Calu3 (cell line): ENCODE data around the gene RIT1. TPM values are rescaled to one million over a fixed set of nuclear protein-coding genes. Genes with fewer than 3 reads are reported as not detected.

Experiments
- BruUV-seq: library from RNA; stranded (reverse); fragments of 400-500 nt; replicated peaks from 2 replicates; lab custom pipeline; 2021; lab: Mats Ljungman, UMichigan
- CTCF ChIA-PET: fragments of 300-600 bp; sonication (Branson Sonifier 250); formaldehyde crosslinking; loops from one replicate; lab custom pipeline; 2022; ENCODE audit warnings: antibody characterized with exemption; lab: Charles Lee
- DNase-seq: peaks from one replicate; pipeline ENCODE4 v3.0.0; 2022
- H3K27ac Mint-ChIP-seq: one replicate; pipeline ENCODE4 v1.8.0; 2022; ENCODE audit warnings: mixed read lengths; ENCODE audit not compliant: unreplicated experiment
- H3K27me3 Mint-ChIP-seq: one replicate; pipeline ENCODE4 v1.8.0; 2022; ENCODE audit warnings: mixed read lengths; ENCODE audit not compliant: unreplicated experiment
- H3K36me3 Mint-ChIP-seq: one replicate; pipeline ENCODE4 v1.8.0; 2022; ENCODE audit warnings: mild to moderate bottlenecking, moderate library complexity, mixed read lengths; ENCODE audit not compliant: insufficient read depth, unreplicated experiment
- H3K4me1 Mint-ChIP-seq: one replicate; pipeline ENCODE4 v1.8.0; 2022; ENCODE audit warnings: mild to moderate bottlenecking, low read depth, mixed read lengths; ENCODE audit not compliant: unreplicated experiment
- H3K4me3 Mint-ChIP-seq: one replicate; pipeline ENCODE4 v1.8.0; 2022; ENCODE audit warnings: mild to moderate bottlenecking, low read depth, moderate library complexity, mixed read lengths; ENCODE audit not compliant: unreplicated experiment
- H3K9me3 Mint-ChIP-seq: one replicate; pipeline ENCODE4 v1.8.0; 2022; ENCODE audit warnings: low read depth, mixed read lengths; ENCODE audit not compliant: unreplicated experiment
- CTCF ChIP-seq: fragments of 200-600 bp; IDR thresholded peaks from one replicate; pipeline ENCODE4 v1.8.0; 2022; ENCODE audit warnings: antibody characterized with exemption; ENCODE audit not compliant: unreplicated experiment
- intact Hi-C: fragments of 100-400 bp; cut with micrococcal nuclease; formaldehyde crosslinking; loops from one replicate; pipeline ENCODE4 v1.10.0; 2022; ENCODE audit not compliant: unreplicated experiment
- total RNA-seq: library from RNA; stranded (reverse); gene quantifications from 2 replicates; pipeline ENCODE4 v1.2.3, GENCODE V29; 2022

RIT1 gene
- total RNA-seq, 1 experiment from 2014 or later = 34.4 TPM

- no peaks in the 10 kb centered on the region for H3K4me1 Mint-ChIP-seq
- H3K27me3 Mint-ChIP-seq = peaks cover 43% of the 10 kb centered on the region
- CTCF ChIA-PET = no interaction called here
- no peak for DNase-seq
- intact Hi-C loops = no loop called here
- H3K4me3 Mint-ChIP-seq = no peak overlapping the region
- no peaks in the 10 kb centered on the region for H3K36me3 Mint-ChIP-seq
- TF ChIP-seq CTCF = no peak
- no peaks in the 10 kb centered on the region for H3K9me3 Mint-ChIP-seq
- BruUV-seq = no TSS peak
- no peak overlapping the region for H3K27ac Mint-ChIP-seq
These were observed 28.9 kb downstream of the RIT1 start for GRCh38 chr1:155882235-155882634.

- Mint-ChIP-seq H3K4me1 (no peaks in the 10 kb centered on the region), H3K27me3 (peaks cover 43% of the 10 kb centered on the region), H3K9me3 (no peaks in the 10 kb centered on the region), H3K27ac (no peak overlapping the region), H3K36me3 (peaks cover 4% of the 10 kb centered on the region), H3K4me3 (no peak overlapping the region)
- no peak for DNase-seq
- intact Hi-C loops = no loop called here
- no TSS peak for BruUV-seq
- no peak for TF ChIP-seq CTCF
- CTCF ChIA-PET = no interaction called here
These were observed 30.2 kb downstream of the RIT1 start for GRCh38 chr1:155880950-155881349.

GRCh38 chr1:155880251-155880650, 30.9 kb downstream of the RIT1 start:
- Mint-ChIP-seq H3K9me3 (no peaks in the 10 kb centered on the region), H3K27me3 (peaks cover 43% of the 10 kb centered on the region), H3K4me3 (no peak overlapping the region), H3K27ac (no peak overlapping the region), H3K4me1 (no peaks in the 10 kb centered on the region), H3K36me3 (peaks cover 4% of the 10 kb centered on the region)
- intact Hi-C loops = no loop called here
- no TSS peak for BruUV-seq
- no peak for TF ChIP-seq CTCF
- CTCF ChIA-PET = no interaction called here
- DNase-seq = no peak

GRCh38 chr1:155877945-155878344, 33.2 kb downstream of the RIT1 start:
- CTCF ChIA-PET = interaction anchor here (0.5 kb wide), 1 partner anchor 20 kb away, joined by 5 read pairs; no protein-coding TSS in a partner anchor
- Mint-ChIP-seq H3K4me3 (no peak overlapping the region), H3K9me3 (no peaks in the 10 kb centered on the region), H3K4me1 (no peaks in the 10 kb centered on the region), H3K36me3 (peaks cover 4% of the 10 kb centered on the region), H3K27ac (no peak overlapping the region), H3K27me3 (peaks cover 25% of the 10 kb centered on the region)
- no TSS peak for BruUV-seq
- DNase-seq = no peak
- intact Hi-C loops = no loop called here
- no peak for TF ChIP-seq CTCF
